Colonic mucosa (tissue), 4 donors: ENCODE data around the gene MEMO1. TPM values are rescaled to one million over a fixed set of nuclear protein-coding genes. Genes with fewer than 3 reads are reported as not detected.

Experiments
- DNase-seq: peaks from one replicate; pipeline ENCODE4 v3.0.0-alpha.2; 2020
- H3K27ac ChIP-seq: fragments of 200-600 bp; one replicate; pipeline ENCODE4 v1.8.0; 2021
- H3K27me3 ChIP-seq: fragments of 200-600 bp; one replicate; pipeline ENCODE4 v1.8.0; 2021
- H3K36me3 ChIP-seq: fragments of 200-600 bp; one replicate; pipeline ENCODE4 v1.8.0; 2021
- H3K4me1 ChIP-seq: fragments of 200-600 bp; one replicate; pipeline ENCODE4 v1.8.0; 2021; ENCODE audit warnings: mild to moderate bottlenecking
- H3K4me3 ChIP-seq: fragments of 200-600 bp; one replicate; pipeline ENCODE4 v1.8.0; 2021
- H3K9ac ChIP-seq, 2 donors: one replicate each; pipeline ENCODE4 v1.7.0; 2013; ENCODE audit warnings: control low read depth in 2 of 2, low read depth in 2 of 2, low read length in 2 of 2
- H3K9me3 ChIP-seq: fragments of 200-600 bp; one replicate; pipeline ENCODE4 v1.8.0; 2021
- CTCF ChIP-seq: fragments of 200-600 bp; IDR thresholded peaks from one replicate; pipeline ENCODE4 v1.8.0; 2022; ENCODE audit warnings: antibody characterized with exemption, mild to moderate bottlenecking
- intact Hi-C: fragments of 100-400 bp; cut with DNase I; formaldehyde crosslinking; loops from one replicate; pipeline ENCODE4 v1.14.1; 2022
- total RNA-seq, 2 donors: library from RNA; stranded (reverse); fragmentation: NEBNext Ultra II Directional in 1 of 2; extraction: Animal tissue kit (Norgen Biotek cat#: 25700) in 1 of 2; gene quantifications; one replicate each; pipeline ENCODE4 v1.2.1, GENCODE V29; 2021
- donor health status: healthy.
- donor health status: DM: no; HTN: no; CAD: no.
- donor health status: DM: no; HTN: no; CAD: no.

Gene MEMO1
- total RNA-seq, 2 donors from 2014 or later = 31.5 to 38.8 TPM

DNA sequence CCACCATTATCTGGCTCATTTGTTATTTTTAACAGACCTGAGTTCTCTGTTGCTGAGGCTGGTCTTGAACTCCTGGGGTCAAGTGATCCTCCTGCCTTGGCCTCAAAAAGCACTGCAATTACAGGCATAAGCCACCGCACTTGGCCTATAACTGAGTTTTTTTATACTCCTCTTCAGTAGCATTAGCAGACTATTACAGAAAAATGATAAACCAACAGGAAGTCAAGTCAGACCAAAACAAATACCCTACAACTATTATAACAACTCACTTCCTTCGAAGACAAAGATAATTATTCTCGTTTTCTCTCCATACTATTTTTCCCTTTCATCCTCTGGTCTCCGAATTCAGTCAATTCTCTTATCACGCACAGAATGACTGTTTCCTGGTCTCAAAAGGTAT, 78.2 kb downstream of the MEMO1 start:
- no peak for DNase-seq
- no peak for TF ChIP-seq CTCF
- Histone ChIP-seq H3K4me3 (no peak overlapping the region), H3K27me3 (no peaks in the 10 kb centered on the region), H3K36me3 (no peaks in the 10 kb centered on the region), H3K4me1 (no peaks in the 10 kb centered on the region), H3K9me3 (no peaks in the 10 kb centered on the region), H3K9ac (no peak overlapping the region), H3K27ac (no peak overlapping the region)
- intact Hi-C loops = no loop called here

- intact Hi-C loops = no loop called here
- DNase-seq = no peak
- H3K9ac ChIP-seq = no peak overlapping the region
- no peak overlapping the region for H3K27ac ChIP-seq
- no peaks in the 10 kb centered on the region for H3K36me3 ChIP-seq
- H3K9me3 ChIP-seq = no peaks in the 10 kb centered on the region
- no peak for TF ChIP-seq CTCF
- H3K27me3 ChIP-seq = no peaks in the 10 kb centered on the region
- no peaks in the 10 kb centered on the region for H3K4me1 ChIP-seq
- H3K4me3 ChIP-seq = no peak overlapping the region
These were observed 78.9 kb downstream of the MEMO1 start for GRCh38 chr2:31931916-31932315.

DNA sequence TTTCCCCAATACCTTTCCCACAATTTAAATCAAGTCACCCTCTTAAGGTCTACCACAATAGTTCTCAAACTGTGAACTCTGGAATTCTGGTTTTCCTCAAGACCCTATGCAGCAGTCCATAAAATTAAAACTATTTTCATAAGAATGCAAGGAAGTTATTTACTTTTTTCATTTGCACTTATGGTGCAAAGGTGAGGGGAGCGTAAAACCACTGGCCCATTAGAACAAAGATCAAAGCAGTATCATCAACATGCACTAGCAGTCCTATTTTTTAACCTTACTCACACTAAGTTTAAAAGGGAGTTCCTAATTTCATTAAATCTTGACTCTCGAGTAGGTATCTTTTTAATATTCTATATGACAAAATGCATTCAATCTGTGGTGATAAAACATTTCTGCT, 85.3 kb downstream of the MEMO1 start:
- no peak for TF ChIP-seq CTCF
- no peaks in the 10 kb centered on the region for H3K27me3 ChIP-seq
- H3K4me1 ChIP-seq = no peaks in the 10 kb centered on the region
- H3K9ac ChIP-seq = no peak overlapping the region
- no peak for DNase-seq
- H3K4me3 ChIP-seq = no peak overlapping the region
- intact Hi-C loops = no loop called here
- no peaks in the 10 kb centered on the region for H3K36me3 ChIP-seq
- no peaks in the 10 kb centered on the region for H3K9me3 ChIP-seq
- no peak overlapping the region for H3K27ac ChIP-seq

DNA sequence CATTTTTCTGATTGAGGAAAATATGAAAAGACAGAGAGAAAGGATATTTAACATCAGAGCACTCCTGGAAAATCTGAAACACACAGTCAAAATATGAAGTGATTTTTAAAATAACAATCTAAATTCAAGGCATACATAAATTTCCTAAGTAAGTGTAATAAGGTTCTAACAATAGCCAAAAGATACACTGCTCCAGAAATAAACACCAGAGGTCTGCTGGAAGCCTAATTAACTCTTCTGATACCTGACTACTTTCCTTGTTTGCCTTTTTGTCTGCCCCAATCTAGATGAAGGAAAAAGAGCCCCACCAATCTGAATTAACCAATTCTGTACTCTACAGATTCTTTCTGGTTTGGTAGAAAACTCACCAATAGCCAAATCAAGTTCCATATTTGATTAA, 87.1 kb downstream of the MEMO1 start:
- H3K27me3 ChIP-seq = no peaks in the 10 kb centered on the region
- no peak for DNase-seq
- intact Hi-C loops = no loop called here
- no peaks in the 10 kb centered on the region for H3K9me3 ChIP-seq
- no peaks in the 10 kb centered on the region for H3K4me1 ChIP-seq
- no peak for TF ChIP-seq CTCF
- no peak overlapping the region for H3K27ac ChIP-seq
- no peak overlapping the region for H3K4me3 ChIP-seq
- no peaks in the 10 kb centered on the region for H3K36me3 ChIP-seq
- no peak overlapping the region for H3K9ac ChIP-seq

DNA sequence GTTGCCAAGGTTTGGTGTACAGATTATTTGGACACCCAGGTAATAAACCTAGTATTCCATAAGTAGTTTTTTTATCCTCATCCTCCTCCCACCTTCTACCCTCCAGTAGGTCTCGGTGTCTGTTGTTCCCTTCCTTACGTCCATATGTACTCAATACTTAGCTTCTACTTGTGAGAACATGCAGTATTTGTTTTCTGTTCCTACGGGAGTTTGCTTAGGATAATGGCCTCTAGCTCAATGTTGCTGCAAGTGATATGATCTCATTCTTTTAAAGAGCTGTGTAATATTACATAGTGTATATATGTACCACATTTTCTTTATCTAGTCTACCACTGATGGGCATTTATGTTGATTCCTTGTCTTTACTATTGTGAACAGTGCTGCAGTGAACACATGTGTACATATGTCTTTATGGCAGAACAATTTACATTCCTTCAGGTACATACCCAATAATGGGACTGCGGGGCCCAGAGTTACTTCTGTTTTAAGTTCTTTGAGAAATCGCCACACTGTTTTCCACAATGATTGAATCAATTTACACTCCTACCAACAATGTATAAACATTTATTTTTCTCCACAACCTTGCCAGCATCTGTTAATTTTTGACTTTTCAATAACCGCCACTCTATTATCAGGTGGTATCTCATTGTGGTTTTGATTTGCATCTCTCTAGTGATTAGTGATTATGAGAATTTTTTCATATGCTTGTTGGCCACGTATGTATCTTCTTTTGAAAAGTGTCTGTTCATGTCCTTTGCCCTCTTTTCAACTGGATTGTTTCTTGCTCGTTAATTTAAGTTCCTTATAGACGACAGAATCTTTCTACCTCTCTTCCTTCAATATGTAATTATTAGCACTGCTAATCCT, 88.0 kb downstream of the MEMO1 start:
- H3K9ac ChIP-seq = no peak overlapping the region
- intact Hi-C loops = no loop called here
- H3K9me3 ChIP-seq = no peaks in the 10 kb centered on the region
- H3K4me1 ChIP-seq = no peaks in the 10 kb centered on the region
- no peak overlapping the region for H3K27ac ChIP-seq
- no peaks in the 10 kb centered on the region for H3K36me3 ChIP-seq
- H3K27me3 ChIP-seq = no peaks in the 10 kb centered on the region
- no peak for DNase-seq
- no peak overlapping the region for H3K4me3 ChIP-seq
- TF ChIP-seq CTCF = no peak
